H9 (cell line): Measurements from ENCODE around the gene CDH4. TPM values are rescaled to one million over a fixed set of nuclear protein-coding genes. Genes with fewer than 3 reads are reported as not detected.

Experiments
- DNase-seq: peaks from one replicate; pipeline ENCODE4 v3.0.0-alpha.2; 2017
- H2AFZ ChIP-seq: one replicate; pipeline ENCODE4 v1.6.1; 2013; ENCODE audit warnings: mild to moderate bottlenecking, low read length, control low read depth, moderate library complexity
- H2AK5ac ChIP-seq: 2 replicates; pipeline ENCODE4 v1.6.1; 2013; ENCODE audit warnings: low read length, control low read depth, mixed read lengths; ENCODE audit not compliant: insufficient read length
- H2BK120ac ChIP-seq: one replicate; pipeline ENCODE4 v1.6.1; 2013; ENCODE audit warnings: low read depth, mild to moderate bottlenecking, low read length, control low read depth, inconsistent platforms; ENCODE audit not compliant: poor library complexity, severe bottlenecking
- H2BK12ac ChIP-seq: 2 replicates; pipeline ENCODE4 v1.6.1; 2013; ENCODE audit warnings: low read length, control low read depth, mixed read lengths, low read depth; ENCODE audit not compliant: insufficient read length
- H2BK15ac ChIP-seq: 2 replicates; pipeline ENCODE4 v1.6.1; 2013; ENCODE audit warnings: low read depth, low read length, control low read depth
- H2BK20ac ChIP-seq: one replicate; pipeline ENCODE4 v1.6.1; 2013; ENCODE audit warnings: low read depth, mild to moderate bottlenecking, low read length, control low read depth, inconsistent platforms; ENCODE audit not compliant: poor library complexity, severe bottlenecking
- H2BK5ac ChIP-seq: 2 replicates; pipeline ENCODE4 v1.6.1; 2013; ENCODE audit warnings: low read length, control low read depth, mixed read lengths; ENCODE audit not compliant: insufficient read length
- H3K14ac ChIP-seq: 2 replicates; pipeline ENCODE4 v1.6.1; 2013; ENCODE audit warnings: low read length, control low read depth; ENCODE audit not compliant: insufficient read depth
- H3K18ac ChIP-seq: 2 replicates; pipeline ENCODE4 v1.6.1; 2013; ENCODE audit warnings: low read depth, mild to moderate bottlenecking, mixed read lengths, low read length, control low read depth; ENCODE audit not compliant: insufficient read length
- H3K23ac ChIP-seq: 2 replicates; pipeline ENCODE4 v1.6.1; 2013; ENCODE audit warnings: low read length, control low read depth, mixed read lengths, low read depth; ENCODE audit not compliant: insufficient read length
- H3K23me2 ChIP-seq: 2 replicates; pipeline ENCODE4 v1.6.1; 2013; ENCODE audit warnings: low read depth, mild to moderate bottlenecking, mixed read lengths, low read length, control low read depth; ENCODE audit not compliant: insufficient read length, poor library complexity, severe bottlenecking
- H3K27ac ChIP-seq: 2 replicates; pipeline ENCODE4 v1.5.1; 2013; ENCODE audit warnings: low read length, control low read depth, mixed read lengths, low read depth; ENCODE audit not compliant: insufficient read length
- H3K27me3 ChIP-seq: 2 replicates; pipeline ENCODE4 v1.6.1; 2013; ENCODE audit warnings: low read length, control low read depth, inconsistent platforms; ENCODE audit not compliant: insufficient read depth
- H3K4ac ChIP-seq: 2 replicates; pipeline ENCODE4 v1.6.1; 2013; ENCODE audit warnings: low read depth, mild to moderate bottlenecking, control low read depth, inconsistent platforms, low read length, moderate library complexity
- H3K4me1 ChIP-seq: 2 replicates; pipeline ENCODE4 v1.6.1; 2013; ENCODE audit warnings: low read length, control low read depth, inconsistent platforms; ENCODE audit not compliant: insufficient read depth
- H3K4me2 ChIP-seq: 2 replicates; pipeline ENCODE4 v1.6.1; 2013; ENCODE audit warnings: low read length, control low read depth, mixed read lengths; ENCODE audit not compliant: insufficient read length, insufficient read depth
- H3K56ac ChIP-seq: 2 replicates; pipeline ENCODE4 v1.6.1; 2013; ENCODE audit warnings: low read depth, mild to moderate bottlenecking, mixed read lengths, low read length, control low read depth; ENCODE audit not compliant: insufficient read length
- H3K79me1 ChIP-seq: 2 replicates; pipeline ENCODE4 v1.6.1; 2013; ENCODE audit warnings: low read depth, mild to moderate bottlenecking, moderate library complexity, low read length, control low read depth, inconsistent platforms; ENCODE audit not compliant: insufficient read depth, poor library complexity, severe bottlenecking
- H3K79me2 ChIP-seq: 2 replicates; pipeline ENCODE4 v1.6.1; 2013; ENCODE audit warnings: low read length, control low read depth, inconsistent platforms; ENCODE audit not compliant: insufficient read depth
- H3K9ac ChIP-seq: 2 replicates; pipeline ENCODE4 v1.6.1; 2013; ENCODE audit warnings: low read length, control low read depth, mixed read lengths; ENCODE audit not compliant: insufficient read length; ENCODE audit errors: extremely low read depth
- H3K9me3 ChIP-seq: one replicate; pipeline ENCODE4 v1.6.1; 2013; ENCODE audit warnings: low read depth, low read length, inconsistent platforms; ENCODE audit not compliant: control insufficient read depth
- H3T11ph ChIP-seq: one replicate; pipeline ENCODE4 v1.6.1; 2013; ENCODE audit warnings: mild to moderate bottlenecking, low read length, control low read depth, inconsistent platforms
- H4K20me1 ChIP-seq: one replicate; pipeline ENCODE4 v1.6.1; 2013; ENCODE audit not compliant: control insufficient read depth, insufficient read length, insufficient read depth
- H4K5ac ChIP-seq: 2 replicates; pipeline ENCODE4 v1.6.1; 2013; ENCODE audit warnings: low read depth, mild to moderate bottlenecking, mixed read lengths, low read length, control low read depth; ENCODE audit not compliant: insufficient read length
- H4K8ac ChIP-seq: replicated peaks from 2 replicates; pipeline ENCODE4 v1.6.1; 2013; ENCODE audit warnings: low read length, control low read depth, mixed read lengths, low read depth; ENCODE audit not compliant: insufficient read length
- H4K91ac ChIP-seq: 2 replicates; pipeline ENCODE4 v1.6.1; 2013; ENCODE audit warnings: low read depth, mild to moderate bottlenecking, moderate library complexity, mixed read lengths, low read length, control low read depth; ENCODE audit not compliant: insufficient read length
- H3K27ac Mint-ChIP-seq, 3 experiments: 2 replicates in 2 of 3; 3 replicates in 1 of 3; pipeline ENCODE4 v1.8.0; 2020 to 2021; ENCODE audit warnings: mixed read lengths in 3 of 3, mild to moderate bottlenecking in 1 of 3, moderate library complexity in 1 of 3
- H3K27me3 Mint-ChIP-seq: 2 replicates; pipeline ENCODE4 v1.8.0; 2021; ENCODE audit warnings: low read depth, mild to moderate bottlenecking, moderate library complexity, mixed read lengths
- H3K36me3 Mint-ChIP-seq, 3 experiments: 2 replicates in 2 of 3; 3 replicates in 1 of 3; pipeline ENCODE4 v1.8.0; 2020 to 2021; ENCODE audit warnings: low read depth in 3 of 3, mixed read lengths in 3 of 3; ENCODE audit not compliant: insufficient read depth in 1 of 3
- H3K4me1 Mint-ChIP-seq, 2 experiments: 2 replicates each; pipeline ENCODE4 v1.8.0; 2020; ENCODE audit warnings: mixed read lengths in 2 of 2
- H3K4me3 Mint-ChIP-seq, 2 experiments: 2 replicates in 1 of 2; 3 replicates in 1 of 2; pipeline ENCODE4 v1.8.0; 2020 to 2021; ENCODE audit warnings: mild to moderate bottlenecking in 2 of 2, mixed read lengths in 2 of 2, moderate library complexity in 1 of 2
- H3K9me3 Mint-ChIP-seq, 2 experiments: 2 replicates in 1 of 2; 3 replicates in 1 of 2; pipeline ENCODE4 v1.8.0; 2020; ENCODE audit warnings: mild to moderate bottlenecking in 2 of 2, mixed read lengths in 2 of 2, moderate library complexity in 1 of 2
- CTCF ChIP-seq: fragments of 200-600 bp; sonication (generic); conservative IDR thresholded peaks from 3 replicates; pipeline ENCODE4 v1.8.0; 2021; ENCODE audit warnings: antibody characterized with exemption, mild to moderate bottlenecking
- WGBS: extraction: QIAGEN DNeasy Blood & Tissue Kit; methylation state at CpG from one replicate; pipeline ENCODE4 v1.1.7; 2013; ENCODE audit warnings: missing lambda C conversion rate, low lambda C conversion rate, mixed read lengths; ENCODE audit not compliant: insufficient read length; ENCODE audit errors: extremely low coverage; 5-methylcytosine and 5-hydroxymethylcytosine counted together
- total RNA-seq: library from RNA; stranded (reverse); gene quantifications from 2 replicates; pipeline ENCODE4 v1.2.1, GENCODE V29; 2021

Gene CDH4
- total RNA-seq, 1 experiment from 2014 or later, result 3.0 TPM

- no peaks in the 10 kb centered on the region for H3K9me3 ChIP-seq
- no peak overlapping the region for H3K23ac ChIP-seq
- no peak overlapping the region for H3K18ac ChIP-seq
- H3K56ac ChIP-seq, result no peak overlapping the region
- H4K5ac ChIP-seq, result no peak overlapping the region
- no peak overlapping the region for H3K4ac ChIP-seq
- peaks cover 9% of the 10 kb centered on the region; the same call in 1 of the 2 replicates for H3K27me3 ChIP-seq
- no peak overlapping the region for H2BK5ac ChIP-seq
- H3K27ac Mint-ChIP-seq, result no peak overlapping the region
- no peak overlapping the region for H4K8ac ChIP-seq
- H3K9me3 Mint-ChIP-seq, result peaks cover 18 to 20% of the 10 kb centered on the region in 2 experiments
- peaks cover under 1 to 1% of the 10 kb centered on the region in 2 experiments; a peak in 3 of 4 replicates for H3K4me1 Mint-ChIP-seq
- H3K27ac ChIP-seq, result no peak overlapping the region
- no peak overlapping the region for H2BK20ac ChIP-seq
- no peak overlapping the region for H2AK5ac ChIP-seq
- H3T11ph ChIP-seq, result no peak overlapping the region
- H2BK120ac ChIP-seq, result no peak overlapping the region
- H4K91ac ChIP-seq, result no peak overlapping the region
- no peaks in the 10 kb centered on the region for H3K79me1 ChIP-seq
- no peaks in the 10 kb centered on the region for H3K23me2 ChIP-seq
- no peaks in the 10 kb centered on the region for H4K20me1 ChIP-seq
- H3K79me2 ChIP-seq, result no peaks in the 10 kb centered on the region
- no peak overlapping the region for H3K14ac ChIP-seq
- no peak for TF ChIP-seq CTCF
- no peak for DNase-seq
- no peak overlapping the region for H3K4me3 Mint-ChIP-seq
- no peak overlapping the region for H2BK12ac ChIP-seq
- H3K4me2 ChIP-seq, result no peak overlapping the region
- no peak overlapping the region for H2BK15ac ChIP-seq
- H3K36me3 Mint-ChIP-seq, result peaks cover 12 to 16% (median 14%) of the 10 kb centered on the region in 3 experiments
- no CpG with 5 or more reads among the region's 5 CpGs for WGBS
- peaks cover 91% of the 10 kb centered on the region for H3K27me3 Mint-ChIP-seq
- no peak overlapping the region for H3K9ac ChIP-seq
- no peaks in the 10 kb centered on the region for H3K4me1 ChIP-seq
- no peak overlapping the region for H2AFZ ChIP-seq
Observed at GRCh38 chr20:61364147-61364546, 112.1 kb downstream of the CDH4 start.
